Natural killer cell (primary cell): Measurements from ENCODE around the gene ANKRD39. TPM values are rescaled to one million over a fixed set of nuclear protein-coding genes. Genes with fewer than 3 reads are reported as not detected.
A peak's percentile ranks its signal among the peaks of the same experiment; 100 is the strongest.

Experiments used
- ATAC-seq, 3 donors: fragments of 150-1000 bp in 2 of 3; fragments of 200-7000 bp in 1 of 3; cut with Tn5 transposase; 1 replicate in 1 of 3; 2 replicates in 2 of 3; pipeline ENCODE4 v1.10.0; 2021; ENCODE audit warnings: mild to moderate bottlenecking in 2 of 3, moderate library complexity in 2 of 3
- DNase-seq, 2 donors: peaks; one replicate each; pipeline versions ENCODE4 v3.0.0 to v3.0.0-alpha.2; 2013 to 2021; ENCODE audit warnings: mixed read lengths in 1 of 2
- H3K27ac ChIP-seq: one replicate; pipeline ENCODE4 v1.5.1; 2013; ENCODE audit warnings: mild to moderate bottlenecking, low read length
- H3K27me3 ChIP-seq: one replicate; pipeline ENCODE4 v1.6.1; 2013; ENCODE audit warnings: low read length; ENCODE audit not compliant: control insufficient read depth, insufficient read depth
- H3K36me3 ChIP-seq: one replicate; pipeline ENCODE4 v1.6.1; 2013; ENCODE audit warnings: low read length; ENCODE audit not compliant: control insufficient read depth, insufficient read depth
- H3K4me1 ChIP-seq: one replicate; pipeline ENCODE4 v1.6.1; 2013; ENCODE audit warnings: low read length; ENCODE audit not compliant: control insufficient read depth, insufficient read depth
- H3K4me3 ChIP-seq: one replicate; pipeline ENCODE4 v1.5.1; 2013; ENCODE audit warnings: low read length
- H3K9me3 ChIP-seq: one replicate; pipeline ENCODE4 v1.6.1; 2013; ENCODE audit warnings: low read length; ENCODE audit not compliant: control insufficient read depth, insufficient read depth
- H3K27ac Mint-ChIP-seq, 2 donors: one replicate each; pipeline ENCODE4 v1.8.0; 2022; ENCODE audit warnings: mild to moderate bottlenecking in 2 of 2, mixed read lengths in 2 of 2, moderate library complexity in 1 of 2
- H3K27me3 Mint-ChIP-seq, 2 donors: one replicate each; pipeline ENCODE4 v1.8.0; 2022; ENCODE audit warnings: low read depth in 2 of 2, mixed read lengths in 2 of 2
- H3K36me3 Mint-ChIP-seq: one replicate; pipeline ENCODE4 v1.8.0; 2022; ENCODE audit warnings: mixed read lengths
- H3K4me1 Mint-ChIP-seq, 2 donors: one replicate each; pipeline ENCODE4 v1.8.0; 2022; ENCODE audit warnings: mixed read lengths in 2 of 2
- H3K4me3 Mint-ChIP-seq: one replicate; pipeline ENCODE4 v1.8.0; 2022; ENCODE audit warnings: mild to moderate bottlenecking, moderate library complexity, mixed read lengths
- H3K9me3 Mint-ChIP-seq, 2 donors: one replicate each; pipeline ENCODE4 v1.8.0; 2022; ENCODE audit warnings: mixed read lengths in 2 of 2
- CTCF ChIP-seq: fragments of 200-600 bp; IDR thresholded peaks from one replicate; pipeline ENCODE4 v1.8.0; 2022; ENCODE audit warnings: antibody characterized with exemption
- WGBS: methylation state at CpG from one replicate; pipeline ENCODE4 v1.1.7; 2013; ENCODE audit warnings: missing lambda C conversion rate; ENCODE audit not compliant: insufficient coverage; 5-methylcytosine and 5-hydroxymethylcytosine counted together
- intact Hi-C: fragments of 100-400 bp; cut with micrococcal nuclease; formaldehyde crosslinking; loops from one replicate; pipeline ENCODE4 v1.14.2; 2022
- total RNA-seq, 4 donors: library from RNA; stranded (reverse); fragments of 120-200 nt in 1 of 4; gene quantifications; one replicate each; pipeline versions ENCODE4 v1.2.3 to v1.2.4, GENCODE V29; 2013 to 2022

The ANKRD39 gene
- total RNA-seq: 10 to 100 TPM; 15.5 to 22.3 (median 21.6) TPM
- 11.4 TPM for total RNA-seq (2013)

GRCh38 chr2:96857667-96858372, at the start of gene ANKRD39:
ANKRD39 (minus strand) TSS chr2:96858016; CDS start chr2:96857987, 29 bp downstream.
- Mint-ChIP-seq H3K27me3 (no peaks in the 10 kb centered on the region), H3K4me1 (peaks cover 34 to 46% of the 10 kb centered on the region in 2 donors), H3K36me3 (no peaks in the 10 kb centered on the region), H3K27ac (peak within 1 kb of the TSS; percentile 77 to 81), H3K4me3 (peak within 1 kb of the TSS; percentile 82), H3K9me3 (no peaks in the 10 kb centered on the region)
- peak; percentile 78 for TF ChIP-seq CTCF
- Histone ChIP-seq H3K36me3 (peaks cover 37% of the 10 kb centered on the region), H3K4me3 (peak within 1 kb of the TSS; percentile 77), H3K4me1 (peaks cover 36% of the 10 kb centered on the region), H3K27me3 (no peaks in the 10 kb centered on the region), H3K9me3 (no peaks in the 10 kb centered on the region), H3K27ac (peak within 1 kb of the TSS; percentile 83)
- peak; percentile 93 to 98 (median 93) for ATAC-seq
- peak; percentile 98 to 100 for DNase-seq
- intact Hi-C loops: loop anchor here (1.0 to 10.0 kb wide), 5 partner anchors 13 to 257 kb away; partner anchors contain the start of genes ANKRD36 and CNNM3
- under 1% methylated on average over 81 of the region's 81 CpGs for WGBS

GRCh38 chr2:96906729-96907114, 48.9 kb upstream of the ANKRD39 start:
- no peak overlapping the region for H3K27ac Mint-ChIP-seq
- intact Hi-C loops: no loop called here
- peaks cover 3% of the 10 kb centered on the region for H3K4me1 ChIP-seq

GRCh38 chr2:96903815-96904214, 46.0 kb upstream of the ANKRD39 start:
- no peaks in the 10 kb centered on the region for H3K36me3 Mint-ChIP-seq
- peaks cover 0 to 12% of the 10 kb centered on the region in 2 donors for H3K4me1 Mint-ChIP-seq
- H3K27ac Mint-ChIP-seq: no peak overlapping the region
- TF ChIP-seq CTCF: no peak
- ATAC-seq: no peak
- H3K9me3 Mint-ChIP-seq: no peaks in the 10 kb centered on the region
- no peaks in the 10 kb centered on the region for H3K9me3 ChIP-seq
- H3K27me3 ChIP-seq: no peaks in the 10 kb centered on the region
- no peaks in the 10 kb centered on the region for H3K27me3 Mint-ChIP-seq
- DNase-seq: no peak
- no peaks in the 10 kb centered on the region for H3K4me1 ChIP-seq
- no peak overlapping the region for H3K4me3 ChIP-seq
- intact Hi-C loops: no loop called here
- H3K36me3 ChIP-seq: no peaks in the 10 kb centered on the region
- H3K27ac ChIP-seq: no peak overlapping the region
- H3K4me3 Mint-ChIP-seq: no peak overlapping the region
- WGBS: 51% methylated on average over 7 of the region's 7 CpGs

More at GRCh38 chr2:96906729-96907114, 48.9 kb upstream of the ANKRD39 start:
- no peaks in the 10 kb centered on the region for H3K9me3 Mint-ChIP-seq
- Histone ChIP-seq H3K9me3 (no peaks in the 10 kb centered on the region), H3K27ac (no peak overlapping the region), H3K4me3 (no peak overlapping the region), H3K36me3 (no peaks in the 10 kb centered on the region), H3K27me3 (no peaks in the 10 kb centered on the region)
- no peaks in the 10 kb centered on the region for H3K27me3 Mint-ChIP-seq
- no peak overlapping the region for H3K4me3 Mint-ChIP-seq
- H3K36me3 Mint-ChIP-seq: no peaks in the 10 kb centered on the region
- ATAC-seq (no peak), DNase-seq (no peak)
- WGBS: 92% methylated on average over 13 of the region's 13 CpGs
- TF ChIP-seq CTCF: no peak
- peaks cover 14 to 22% of the 10 kb centered on the region in 2 donors for H3K4me1 Mint-ChIP-seq
